Panc1 (cell line): ENCODE measurements around the gene OR4D1. TPM values are rescaled to one million over a fixed set of nuclear protein-coding genes. Genes with fewer than 3 reads are reported as not detected.
"Not testable (repeated sequence)": the region's sequence is repeated elsewhere in the genome, so short reads cannot be mapped to it uniquely, and the experiment has no call there.

Source experiments
- ATAC-seq: fragments of 200-7000 bp; cut with Tn5 transposase; 2 replicates; pipeline ENCODE4 v1.9.1; 2020; ENCODE audit warnings: mild to moderate bottlenecking, moderate library complexity
- Bru-seq: library from RNA; stranded (reverse); fragments of 400-500 nt; gene quantifications from one replicate; lab custom pipeline; 2021; lab: Mats Ljungman, UMichigan
- BruChase-seq, 2 experiments: library from RNA; stranded (reverse); fragments of 400-500 nt; gene quantifications; one replicate each; lab custom pipeline; 2021; lab: Mats Ljungman, UMichigan
- BruUV-seq: library from RNA; stranded (reverse); fragments of 400-500 nt; replicated peaks from 2 replicates; lab custom pipeline; 2021; lab: Mats Ljungman, UMichigan
- CTCF ChIA-PET: fragments of 300-600 bp; sonication (Branson Sonifier 250); formaldehyde crosslinking; loops from one replicate; lab custom pipeline; 2022; ENCODE audit warnings: antibody characterized with exemption; lab: Charles Lee
- POLR2A ChIA-PET: fragments of 300-600 bp; sonication (Branson Sonifier 250); formaldehyde crosslinking; loops from one replicate; lab custom pipeline; 2022; ENCODE audit warnings: antibody characterized with exemption; lab: Charles Lee
- DNase-seq: peaks from one replicate; pipeline ENCODE4 v3.0.0-alpha.2; 2010; ENCODE audit warnings: low read depth, low spot score
- H3K27ac ChIP-seq: 2 replicates; pipeline ENCODE4 v1.5.1; 2011; ENCODE audit warnings: mild to moderate bottlenecking, low read length, inconsistent platforms
- H3K27me3 ChIP-seq: fragments of 200-500 bp; sonication (Bioruptor generic); 2 replicates; pipeline ENCODE4 v1.6.0; 2014; ENCODE audit warnings: low read length, inconsistent platforms; ENCODE audit not compliant: control insufficient read depth, insufficient read depth
- H3K36me3 ChIP-seq: fragments of 200-500 bp; sonication (Bioruptor generic); 2 replicates; pipeline ENCODE4 v1.5.1; 2014; ENCODE audit warnings: inconsistent platforms, mild to moderate bottlenecking, low read length, moderate library complexity; ENCODE audit not compliant: control insufficient read depth, insufficient read depth
- H3K4me1 ChIP-seq: 2 replicates; pipeline ENCODE4 v1.5.1; 2011; ENCODE audit warnings: inconsistent platforms, mild to moderate bottlenecking, low read length, moderate library complexity; ENCODE audit not compliant: control insufficient read depth, insufficient read depth
- H3K4me3 ChIP-seq, 2 experiments: 2 replicates each; pipeline ENCODE4 v1.5.1; 2011 to 2012; ENCODE audit warnings: low read depth in 2 of 2, low read length in 2 of 2, mild to moderate bottlenecking in 2 of 2, inconsistent platforms in 1 of 2, moderate library complexity in 1 of 2
- H3K9me3 ChIP-seq: fragments of 200-500 bp; sonication (Bioruptor generic); 2 replicates; pipeline ENCODE4 v1.5.1; 2014; ENCODE audit warnings: low read depth, mild to moderate bottlenecking, inconsistent platforms, low read length, moderate library complexity; ENCODE audit not compliant: control insufficient read depth, insufficient read depth
- POLR2AphosphoS5 ChIP-seq: IDR thresholded peaks from 2 replicates; pipeline ENCODE4 v1.6.1; 2012; ENCODE audit warnings: mild to moderate bottlenecking, low read depth, low read length, moderate library complexity
- SIN3A ChIP-seq: IDR thresholded peaks from 2 replicates; pipeline ENCODE4 v1.6.1; 2012; ENCODE audit warnings: low read depth, mild to moderate bottlenecking, low read length, moderate library complexity, borderline replicate concordance; ENCODE audit not compliant: insufficient read depth
- TCF7L2 ChIP-seq: IDR thresholded peaks from 2 replicates; pipeline ENCODE4 v1.6.1; 2011; ENCODE audit warnings: mild to moderate bottlenecking, low read depth, low read length, inconsistent platforms
- in situ Hi-C: cut with HindIII; loops from 2 replicates; pipeline ENCODE4 v1.10.0; 2016; ENCODE audit warnings: low sequenced_read_pairs, low pct_unique_long_range_greater_than_20kb
- intact Hi-C: fragments of 100-400 bp; cut with micrococcal nuclease; formaldehyde crosslinking; loops from one replicate; pipeline ENCODE4 v1.10.0; 2022; ENCODE audit not compliant: unreplicated experiment
- long read RNA-seq: library from polyadenylated mRNA; unstranded; transcript quantifications from one replicate; pipeline ENCODE4 v2.0.0, GENCODE V29; 2021; ENCODE audit not compliant: unreplicated experiment
- polyA plus RNA-seq: library from polyadenylated mRNA; unstranded; fragments of >200 nt; gene quantifications from one replicate; pipeline ENCODE4 v1.2.1, GENCODE V29; 2012; ENCODE audit warnings: missing spikeins; ENCODE audit not compliant: insufficient read length
- total RNA-seq: library from RNA; stranded (reverse); gene quantifications from one replicate; pipeline ENCODE4 v1.2.1, GENCODE V29; 2021; ENCODE audit not compliant: unreplicated experiment
- TF ChIP-seq, protein P1 (sequence below), 2 experiments: IDR thresholded peaks; 2 replicates each; pipeline ENCODE4 v1.6.1; 2011 to 2012; ENCODE audit warnings: low read depth in 2 of 2, control low read depth in 1 of 2, low read length in 1 of 2, mild to moderate bottlenecking in 1 of 2, moderate library complexity in 1 of 2; ENCODE audit not compliant: insufficient read depth in 1 of 2
- TF ChIP-seq, protein P2 (sequence below): fragments of 450-650 bp; IDR thresholded peaks from 2 replicates; pipeline ENCODE4 v1.5.1; 2017; ENCODE audit warnings: mild to moderate bottlenecking

OR4D1 gene
- total RNA-seq (0.05 TPM), Bru-seq, nascent RNA (not detected), BruChase-seq, experiment 1, labeled RNA remaining after a 2-hour chase (percentile 12 among the genes with signal in this experiment), BruChase-seq, experiment 2, labeled RNA remaining after a 6-hour chase (percentile 12 among the genes with signal in this experiment)
- 0.08 TPM for polyA plus RNA-seq
- long read RNA-seq: 0 reads

DNA sequence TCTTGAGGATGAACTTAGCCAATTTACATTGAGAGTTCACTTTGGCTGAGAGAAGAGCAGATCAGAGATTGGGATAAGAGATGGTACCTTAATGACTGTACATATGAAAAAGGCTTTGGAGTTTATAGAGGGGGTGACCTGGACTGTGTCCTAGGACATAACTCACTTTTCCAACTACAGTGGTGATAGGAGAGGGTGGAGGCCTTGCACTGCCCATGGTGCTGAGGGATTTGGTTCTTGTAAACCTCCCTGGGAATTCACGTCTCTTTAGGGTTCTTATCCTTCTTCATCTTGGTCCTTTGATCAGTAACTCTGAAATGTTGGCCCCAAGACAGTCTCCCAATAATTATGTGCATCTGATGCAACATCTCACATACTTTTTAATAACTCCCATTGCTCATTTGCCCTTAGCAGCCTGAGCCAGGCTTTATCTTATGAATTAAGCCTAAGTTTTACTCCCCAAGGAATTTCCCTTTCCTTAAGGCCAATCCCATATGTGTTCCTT lies at the start of gene OR4D1:
Gene OR4D1 (plus strand): TSS at position 455 of the 505 bp plus-strand sequence. CDS start 6,770 bp downstream, outside the sequence.
- ChIA-PET CTCF (no interaction called here), POLR2A (no interaction called here)
- DNase-seq (no peak), ATAC-seq (no peak)
- BruUV-seq: no TSS peak
- Histone ChIP-seq H3K9me3 (peaks cover 9% of the 10 kb centered on the region; the same call in 1 of the 2 replicates), H3K4me3 (no peak within 1 kb of the TSS), H3K27me3 (peaks cover 54% of the 10 kb centered on the region), H3K4me1 (no peaks in the 10 kb centered on the region), H3K27ac (no peak within 1 kb of the TSS), H3K36me3 (no peaks in the 10 kb centered on the region)
- intact Hi-C loops: no loop called here
- TF ChIP-seq, protein P1, sequence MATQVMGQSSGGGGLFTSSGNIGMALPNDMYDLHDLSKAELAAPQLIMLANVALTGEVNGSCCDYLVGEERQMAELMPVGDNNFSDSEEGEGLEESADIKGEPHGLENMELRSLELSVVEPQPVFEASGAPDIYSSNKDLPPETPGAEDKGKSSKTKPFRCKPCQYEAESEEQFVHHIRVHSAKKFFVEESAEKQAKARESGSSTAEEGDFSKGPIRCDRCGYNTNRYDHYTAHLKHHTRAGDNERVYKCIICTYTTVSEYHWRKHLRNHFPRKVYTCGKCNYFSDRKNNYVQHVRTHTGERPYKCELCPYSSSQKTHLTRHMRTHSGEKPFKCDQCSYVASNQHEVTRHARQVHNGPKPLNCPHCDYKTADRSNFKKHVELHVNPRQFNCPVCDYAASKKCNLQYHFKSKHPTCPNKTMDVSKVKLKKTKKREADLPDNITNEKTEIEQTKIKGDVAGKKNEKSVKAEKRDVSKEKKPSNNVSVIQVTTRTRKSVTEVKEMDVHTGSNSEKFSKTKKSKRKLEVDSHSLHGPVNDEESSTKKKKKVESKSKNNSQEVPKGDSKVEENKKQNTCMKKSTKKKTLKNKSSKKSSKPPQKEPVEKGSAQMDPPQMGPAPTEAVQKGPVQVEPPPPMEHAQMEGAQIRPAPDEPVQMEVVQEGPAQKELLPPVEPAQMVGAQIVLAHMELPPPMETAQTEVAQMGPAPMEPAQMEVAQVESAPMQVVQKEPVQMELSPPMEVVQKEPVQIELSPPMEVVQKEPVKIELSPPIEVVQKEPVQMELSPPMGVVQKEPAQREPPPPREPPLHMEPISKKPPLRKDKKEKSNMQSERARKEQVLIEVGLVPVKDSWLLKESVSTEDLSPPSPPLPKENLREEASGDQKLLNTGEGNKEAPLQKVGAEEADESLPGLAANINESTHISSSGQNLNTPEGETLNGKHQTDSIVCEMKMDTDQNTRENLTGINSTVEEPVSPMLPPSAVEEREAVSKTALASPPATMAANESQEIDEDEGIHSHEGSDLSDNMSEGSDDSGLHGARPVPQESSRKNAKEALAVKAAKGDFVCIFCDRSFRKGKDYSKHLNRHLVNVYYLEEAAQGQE (IDR thresholded peaks at IDR 0.05; ENCODE audit: insufficient read depth in 1 of 2, low read depth in 2 of 2, low read length in 1 of 2): no peak
- TF ChIP-seq, protein P2, sequence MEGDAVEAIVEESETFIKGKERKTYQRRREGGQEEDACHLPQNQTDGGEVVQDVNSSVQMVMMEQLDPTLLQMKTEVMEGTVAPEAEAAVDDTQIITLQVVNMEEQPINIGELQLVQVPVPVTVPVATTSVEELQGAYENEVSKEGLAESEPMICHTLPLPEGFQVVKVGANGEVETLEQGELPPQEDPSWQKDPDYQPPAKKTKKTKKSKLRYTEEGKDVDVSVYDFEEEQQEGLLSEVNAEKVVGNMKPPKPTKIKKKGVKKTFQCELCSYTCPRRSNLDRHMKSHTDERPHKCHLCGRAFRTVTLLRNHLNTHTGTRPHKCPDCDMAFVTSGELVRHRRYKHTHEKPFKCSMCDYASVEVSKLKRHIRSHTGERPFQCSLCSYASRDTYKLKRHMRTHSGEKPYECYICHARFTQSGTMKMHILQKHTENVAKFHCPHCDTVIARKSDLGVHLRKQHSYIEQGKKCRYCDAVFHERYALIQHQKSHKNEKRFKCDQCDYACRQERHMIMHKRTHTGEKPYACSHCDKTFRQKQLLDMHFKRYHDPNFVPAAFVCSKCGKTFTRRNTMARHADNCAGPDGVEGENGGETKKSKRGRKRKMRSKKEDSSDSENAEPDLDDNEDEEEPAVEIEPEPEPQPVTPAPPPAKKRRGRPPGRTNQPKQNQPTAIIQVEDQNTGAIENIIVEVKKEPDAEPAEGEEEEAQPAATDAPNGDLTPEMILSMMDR: no peak
- TF ChIP-seq SIN3A (no peak), POLR2AphosphoS5 (no peak), TCF7L2 (no peak)
- in situ Hi-C loops: no loop called here

DNA sequence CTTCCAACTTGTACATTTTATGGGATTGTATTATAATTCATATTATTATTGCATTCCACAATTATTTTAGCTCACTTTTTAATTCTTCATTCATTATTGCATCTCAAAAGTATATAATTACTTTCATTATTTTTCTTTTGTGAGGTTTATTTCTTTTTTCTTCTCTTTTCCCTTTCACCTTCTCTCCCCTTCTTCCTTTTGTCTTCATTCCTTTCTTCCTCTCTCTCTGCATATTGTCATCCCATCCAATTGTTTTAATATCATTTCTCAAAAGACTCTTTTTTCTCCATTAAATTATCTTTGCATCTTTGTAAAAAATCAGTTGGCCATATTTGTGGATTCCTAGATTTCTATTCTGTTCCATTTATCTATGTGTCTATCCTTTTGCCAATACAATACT lies 47.7 kb upstream of the OR4D1 start:
- ATAC-seq: no peak
- CTCF ChIA-PET: no interaction called here
- BruUV-seq: no TSS peak
- Histone ChIP-seq H3K27me3 (no peaks in the 10 kb centered on the region), H3K4me3 (no peak overlapping the region), H3K4me1 (no peaks in the 10 kb centered on the region), H3K36me3 (no peaks in the 10 kb centered on the region), H3K9me3 (no peaks in the 10 kb centered on the region), H3K27ac (no peak overlapping the region)
- POLR2A ChIA-PET: no interaction called here
- in situ Hi-C loops (no loop called here), intact Hi-C loops (no loop called here)
- TF ChIP-seq, protein P1 (IDR thresholded peaks at IDR 0.05; ENCODE audit: insufficient read depth in 1 of 2, low read depth in 2 of 2, low read length in 1 of 2): no peak
- TF ChIP-seq, protein P2: no peak
- TF ChIP-seq TCF7L2 (no peak), POLR2AphosphoS5 (no peak)
- DNase-seq: no peak

DNA sequence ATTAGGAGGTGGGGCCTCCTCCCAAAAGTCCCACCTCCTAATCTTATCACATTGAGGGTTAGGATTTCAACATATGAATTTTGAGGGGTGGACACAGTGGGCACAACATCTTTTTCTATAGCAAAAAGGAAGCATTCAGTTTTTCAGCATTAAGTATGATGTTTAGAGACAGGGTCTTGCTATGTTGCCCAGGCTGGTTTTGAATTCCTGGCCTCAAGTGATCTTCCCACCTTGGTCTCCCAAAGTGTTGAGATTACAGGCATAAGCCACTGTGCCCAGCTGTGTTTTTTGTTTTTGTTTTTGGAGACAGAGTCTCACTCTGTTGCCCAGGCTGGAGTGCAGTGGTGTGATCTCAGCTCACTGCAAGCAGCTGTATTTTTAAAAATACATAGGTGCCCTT lies 46.3 kb upstream of the OR4D1 start:
- H3K4me1 ChIP-seq, CTCF ChIA-PET, in situ Hi-C loops, ATAC-seq, H3K9me3 ChIP-seq, BruUV-seq, H3K27ac ChIP-seq, intact Hi-C loops, POLR2A ChIA-PET, H3K27me3 ChIP-seq, H3K4me3 ChIP-seq, H3K36me3 ChIP-seq, DNase-seq: not testable (repeated sequence)
